ENCODE measurements around the gene AHNAK2.
"Not testable (repeated sequence)": the region's sequence is repeated elsewhere in the genome, so short reads cannot be mapped to it uniquely, and the experiment has no call there.

GRCh38 chr14:104890292-104890691, 87.9 kb downstream of the AHNAK2 start:
- TF ChIP-seq, protein P1, sequence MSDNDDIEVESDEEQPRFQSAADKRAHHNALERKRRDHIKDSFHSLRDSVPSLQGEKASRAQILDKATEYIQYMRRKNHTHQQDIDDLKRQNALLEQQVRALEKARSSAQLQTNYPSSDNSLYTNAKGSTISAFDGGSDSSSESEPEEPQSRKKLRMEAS (IDR thresholded peaks at IDR 0.05): not testable (repeated sequence)
- TF ChIP-seq, protein P2, sequence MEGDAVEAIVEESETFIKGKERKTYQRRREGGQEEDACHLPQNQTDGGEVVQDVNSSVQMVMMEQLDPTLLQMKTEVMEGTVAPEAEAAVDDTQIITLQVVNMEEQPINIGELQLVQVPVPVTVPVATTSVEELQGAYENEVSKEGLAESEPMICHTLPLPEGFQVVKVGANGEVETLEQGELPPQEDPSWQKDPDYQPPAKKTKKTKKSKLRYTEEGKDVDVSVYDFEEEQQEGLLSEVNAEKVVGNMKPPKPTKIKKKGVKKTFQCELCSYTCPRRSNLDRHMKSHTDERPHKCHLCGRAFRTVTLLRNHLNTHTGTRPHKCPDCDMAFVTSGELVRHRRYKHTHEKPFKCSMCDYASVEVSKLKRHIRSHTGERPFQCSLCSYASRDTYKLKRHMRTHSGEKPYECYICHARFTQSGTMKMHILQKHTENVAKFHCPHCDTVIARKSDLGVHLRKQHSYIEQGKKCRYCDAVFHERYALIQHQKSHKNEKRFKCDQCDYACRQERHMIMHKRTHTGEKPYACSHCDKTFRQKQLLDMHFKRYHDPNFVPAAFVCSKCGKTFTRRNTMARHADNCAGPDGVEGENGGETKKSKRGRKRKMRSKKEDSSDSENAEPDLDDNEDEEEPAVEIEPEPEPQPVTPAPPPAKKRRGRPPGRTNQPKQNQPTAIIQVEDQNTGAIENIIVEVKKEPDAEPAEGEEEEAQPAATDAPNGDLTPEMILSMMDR (IDR thresholded peaks at IDR 0.05 in 2 of 3, conservative IDR thresholded peaks at IDR 0.05 in 1 of 3; ENCODE audit: borderline replicate concordance in 1 of 3, insufficient read depth in 1 of 3, low read depth in 2 of 3, low read length in 2 of 3): not testable (repeated sequence)
- TF ChIP-seq TCF7L2 (IDR thresholded peaks at IDR 0.05; ENCODE audit: borderline replicate concordance, extremely low read depth, insufficient read depth, insufficient read length); EZH2phosphoT487 (IDR thresholded peaks at IDR 0.05; ENCODE audit: borderline replicate concordance); POLR2AphosphoS5 (IDR thresholded peaks at IDR 0.05; ENCODE audit: low read depth, low read length); POLR2A (IDR thresholded peaks at IDR 0.05; ENCODE audit: borderline replicate concordance, extremely low read depth, insufficient read depth, insufficient read length); YY1 (IDR thresholded peaks at IDR 0.05; ENCODE audit: extremely low read depth, insufficient replicate concordance, low read depth, low read length); SP1 (IDR thresholded peaks at IDR 0.05; ENCODE audit: low read depth); EZH2 (IDR thresholded peaks at IDR 0.05); ZNF274 (IDR thresholded peaks at IDR 0.05; ENCODE audit: low read depth, low read length): not testable (repeated sequence)
- TF ChIP-seq, protein P3, sequence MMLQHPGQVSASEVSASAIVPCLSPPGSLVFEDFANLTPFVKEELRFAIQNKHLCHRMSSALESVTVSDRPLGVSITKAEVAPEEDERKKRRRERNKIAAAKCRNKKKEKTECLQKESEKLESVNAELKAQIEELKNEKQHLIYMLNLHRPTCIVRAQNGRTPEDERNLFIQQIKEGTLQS (IDR thresholded peaks at IDR 0.05): not testable (repeated sequence)

All from HCT116 (cell line).